ENCODE measurements around the gene CCNL2. TPM values are rescaled to one million over a fixed set of nuclear protein-coding genes. Genes with fewer than 3 reads are reported as not detected.

CCNL2 gene
- total and polyA plus RNA-seq, 2 donors (not counting 1 experiment from before 2014, with no cell fraction given), result 102 to 116 TPM

- Histone ChIP-seq H3K4me3 (replicated peaks in 1 of 4; ENCODE audit: control extremely low read depth in 1 of 4, insufficient read depth in 1 of 4, low read depth in 3 of 4, low read length in 4 of 4) (peak overlapping the region in 1 of 4 experiments; percentile 7), H3K27ac (ENCODE audit: insufficient read depth, low read length) (peak overlapping the region; percentile 69)
Measured at GRCh38 chr1:1344655-1345361, 54.3 kb downstream of the CCNL2 start.

GRCh38 chr1:1343811-1344421 is 55.2 kb downstream of the CCNL2 start:
- no peaks in the 10 kb centered on the region for H3K9me3 ChIP-seq (ENCODE audit: control insufficient read depth, insufficient read depth, low read depth, low read length)
- no peak overlapping the region for H2AFZ ChIP-seq (ENCODE audit: low read length)
- peaks cover 27% of the 10 kb centered on the region for H3K4me1 ChIP-seq (ENCODE audit: control insufficient read depth, extremely low read depth, insufficient read depth, low read length)
- H3K36me3 ChIP-seq (ENCODE audit: control insufficient read depth, insufficient read depth, low read length), result peaks cover 20% of the 10 kb centered on the region
- H4K20me1 ChIP-seq (ENCODE audit: control insufficient read depth, extremely low read depth, insufficient read depth, low read length), result no peaks in the 10 kb centered on the region
- no peak overlapping the region for H3K4me3 ChIP-seq (replicated peaks in 1 of 4; ENCODE audit: control extremely low read depth in 1 of 4, insufficient read depth in 1 of 4, low read depth in 3 of 4, low read length in 4 of 4)
- peaks cover 80% of the 10 kb centered on the region for H3K79me2 ChIP-seq (ENCODE audit: control insufficient read depth, insufficient read depth, low read length)
- no peak overlapping the region for H3K4me2 ChIP-seq (ENCODE audit: extremely low read depth, insufficient read depth, low read length)
- no peak overlapping the region for H3K9ac ChIP-seq (ENCODE audit: insufficient read depth, low read length)
- no peak for DNase-seq (ENCODE audit: low read depth in 2 of 2)
- H3K27ac ChIP-seq (ENCODE audit: insufficient read depth, low read length), result no peak overlapping the region
- TF ChIP-seq CTCF (conservative IDR thresholded peaks at IDR 0.05 in 1 of 2, IDR thresholded peaks at IDR 0.05 in 1 of 2; ENCODE audit: low read depth in 1 of 2, low read length in 2 of 2) (no peak), EZH2 (IDR thresholded peaks at IDR 0.05; ENCODE audit: low read length, missing control alignments) (no peak)
- H3K27me3 ChIP-seq (ENCODE audit: control insufficient read depth, insufficient read depth, low read length), result no peaks in the 10 kb centered on the region

More at GRCh38 chr1:1344655-1345361, 54.3 kb downstream of the CCNL2 start:
- Histone ChIP-seq H3K27me3 (ENCODE audit: control insufficient read depth, insufficient read depth, low read length) (no peaks in the 10 kb centered on the region), H3K4me2 (ENCODE audit: extremely low read depth, insufficient read depth, low read length) (peak overlapping the region; percentile 71), H4K20me1 (ENCODE audit: control insufficient read depth, extremely low read depth, insufficient read depth, low read length) (no peaks in the 10 kb centered on the region), H3K79me2 (ENCODE audit: control insufficient read depth, insufficient read depth, low read length) (peaks cover 80% of the 10 kb centered on the region), H2AFZ (ENCODE audit: low read length) (no peak overlapping the region), H3K4me1 (ENCODE audit: control insufficient read depth, extremely low read depth, insufficient read depth, low read length) (peaks cover 27% of the 10 kb centered on the region), H3K9me3 (ENCODE audit: control insufficient read depth, insufficient read depth, low read depth, low read length) (no peaks in the 10 kb centered on the region), H3K36me3 (ENCODE audit: control insufficient read depth, insufficient read depth, low read length) (peaks cover 17% of the 10 kb centered on the region), H3K9ac (ENCODE audit: insufficient read depth, low read length) (peak overlapping the region; percentile 1)
- DNase-seq (ENCODE audit: low read depth in 2 of 2), result peak; percentile 50 to 88
- peak; percentile 28 to 52 for TF ChIP-seq CTCF (conservative IDR thresholded peaks at IDR 0.05 in 1 of 2, IDR thresholded peaks at IDR 0.05 in 1 of 2; ENCODE audit: low read depth in 1 of 2, low read length in 2 of 2)
- no peak for TF ChIP-seq EZH2 (IDR thresholded peaks at IDR 0.05; ENCODE audit: low read length, missing control alignments)

- TF ChIP-seq CTCF (conservative IDR thresholded peaks at IDR 0.05 in 1 of 2, IDR thresholded peaks at IDR 0.05 in 1 of 2; ENCODE audit: low read depth in 1 of 2, low read length in 2 of 2), result no peak
- TF ChIP-seq EZH2 (IDR thresholded peaks at IDR 0.05; ENCODE audit: low read length, missing control alignments), result no peak
- no peak for DNase-seq (ENCODE audit: low read depth in 2 of 2)
- no peak overlapping the region for H3K27ac ChIP-seq (ENCODE audit: insufficient read depth, low read length)
- no peak overlapping the region for H3K4me2 ChIP-seq (ENCODE audit: extremely low read depth, insufficient read depth, low read length)
- no peaks in the 10 kb centered on the region for H3K9me3 ChIP-seq (ENCODE audit: control insufficient read depth, insufficient read depth, low read depth, low read length)
- H4K20me1 ChIP-seq (ENCODE audit: control insufficient read depth, extremely low read depth, insufficient read depth, low read length), result no peaks in the 10 kb centered on the region
- H3K36me3 ChIP-seq (ENCODE audit: control insufficient read depth, insufficient read depth, low read length), result peaks cover 27% of the 10 kb centered on the region
- H3K4me1 ChIP-seq (ENCODE audit: control insufficient read depth, extremely low read depth, insufficient read depth, low read length), result peaks cover 27% of the 10 kb centered on the region
- H3K27me3 ChIP-seq (ENCODE audit: control insufficient read depth, insufficient read depth, low read length), result no peaks in the 10 kb centered on the region
- no peak overlapping the region for H3K9ac ChIP-seq (ENCODE audit: insufficient read depth, low read length)
- no peak overlapping the region for H3K4me3 ChIP-seq (replicated peaks in 1 of 4; ENCODE audit: control extremely low read depth in 1 of 4, insufficient read depth in 1 of 4, low read depth in 3 of 4, low read length in 4 of 4)
- peaks cover 67% of the 10 kb centered on the region for H3K79me2 ChIP-seq (ENCODE audit: control insufficient read depth, insufficient read depth, low read length)
- no peak overlapping the region for H2AFZ ChIP-seq (ENCODE audit: low read length)
Measured at GRCh38 chr1:1342584-1343115, 56.5 kb downstream of the CCNL2 start.

Data from fibroblast of lung (primary cell).